RPMI7951 (cell line): ENCODE results near the gene SLC35D2. TPM values are rescaled to one million over a fixed set of nuclear protein-coding genes. Genes with fewer than 3 reads are reported as not detected.
"Not testable (repeated sequence)": the region's sequence is repeated elsewhere in the genome, so short reads cannot be mapped to it uniquely, and the experiment has no call there.

Experiments
- DNase-seq: peaks from one replicate; pipeline ENCODE4 v3.0.0-alpha.2; 2012; ENCODE audit warnings: low read depth
- total RNA-seq: library from RNA; depleted of rRNA; stranded (reverse); fragments of >200 nt; shearing (Covaris generic); gene quantifications from 2 replicates; pipeline ENCODE4 v1.2.3, GENCODE V29; 2014

The SLC35D2 gene
- total RNA-seq, 1 experiment from 2014 or later, result 21.3 TPM

DNA sequence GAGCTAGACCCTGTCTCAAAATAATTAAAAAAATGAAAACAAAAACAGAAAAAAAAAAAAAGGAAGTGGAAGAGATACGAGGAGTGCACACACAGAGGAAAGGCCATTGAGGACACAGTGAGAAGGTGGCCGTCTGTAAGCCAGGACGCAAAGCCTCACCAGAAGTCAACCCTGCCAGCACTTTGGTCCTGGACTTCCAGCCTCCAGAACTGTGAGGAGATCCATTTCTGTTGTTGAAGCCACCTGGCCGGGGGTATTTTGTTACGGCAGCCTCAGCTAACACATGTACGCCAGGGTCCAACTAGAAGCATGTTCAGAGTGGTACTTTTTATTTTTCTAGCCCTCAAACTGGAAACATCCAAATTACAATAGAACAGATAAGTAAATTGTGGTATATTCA is 21.8 kb downstream of the SLC35D2 start:
- no peak for DNase-seq

DNA sequence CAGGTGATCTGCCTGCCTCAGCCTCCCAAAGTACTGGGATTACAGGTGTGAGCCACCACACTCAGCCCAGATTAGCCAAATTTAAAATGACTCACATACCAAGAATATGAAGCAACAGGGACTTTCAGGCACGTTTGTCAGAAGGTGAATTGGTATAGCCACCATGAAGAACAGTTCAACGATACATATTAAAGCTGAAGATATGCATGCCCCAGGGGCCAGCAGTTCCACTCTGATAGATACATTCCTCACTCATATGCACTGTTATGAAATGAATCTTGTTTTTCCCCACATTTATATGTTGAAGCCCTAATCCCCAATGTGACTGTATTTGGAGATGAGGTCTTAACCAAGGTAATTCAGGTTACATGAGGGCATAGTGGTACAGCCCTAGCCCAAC is 22.5 kb downstream of the SLC35D2 start:
- no peak for DNase-seq

DNA sequence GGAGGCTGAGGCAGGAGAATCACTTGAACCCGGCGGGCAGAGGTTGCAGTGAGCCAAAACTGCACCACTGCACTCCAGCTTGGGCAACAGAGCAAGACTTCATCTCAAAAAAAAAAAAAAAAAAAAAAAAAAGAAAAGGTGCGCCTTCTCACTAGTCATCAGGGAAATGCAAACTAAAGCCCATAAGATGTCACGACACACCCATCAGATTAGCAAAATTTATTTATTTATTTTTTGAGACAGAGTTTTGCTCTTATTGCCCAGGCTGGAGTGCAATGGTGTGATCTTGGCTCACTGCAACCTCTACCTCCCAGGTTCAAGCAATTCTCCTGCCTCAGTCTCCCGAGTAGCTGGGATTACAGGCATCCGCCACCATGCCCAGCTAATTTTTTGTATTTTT is 23.0 kb downstream of the SLC35D2 start:
- not testable (repeated sequence) for DNase-seq

DNA sequence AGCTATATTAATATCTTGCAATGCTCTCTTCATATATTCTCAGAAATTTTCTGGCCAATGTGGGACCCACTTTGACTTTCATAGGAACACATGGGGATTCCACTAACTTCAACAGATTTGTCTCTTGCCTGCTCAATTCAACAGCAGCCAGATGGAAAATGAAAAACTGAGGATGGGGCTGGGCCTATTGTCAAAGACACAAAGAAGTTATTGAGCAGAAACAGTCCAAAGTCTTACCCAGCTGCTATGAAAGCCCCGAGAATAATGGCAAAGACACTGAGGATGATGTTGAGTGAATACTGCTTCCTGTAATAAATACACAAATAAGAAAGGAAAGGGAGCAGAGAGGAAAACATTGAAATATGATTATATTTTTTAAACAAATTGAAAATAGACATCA is 32.6 kb downstream of the SLC35D2 start:
- DNase-seq, result no peak

DNA sequence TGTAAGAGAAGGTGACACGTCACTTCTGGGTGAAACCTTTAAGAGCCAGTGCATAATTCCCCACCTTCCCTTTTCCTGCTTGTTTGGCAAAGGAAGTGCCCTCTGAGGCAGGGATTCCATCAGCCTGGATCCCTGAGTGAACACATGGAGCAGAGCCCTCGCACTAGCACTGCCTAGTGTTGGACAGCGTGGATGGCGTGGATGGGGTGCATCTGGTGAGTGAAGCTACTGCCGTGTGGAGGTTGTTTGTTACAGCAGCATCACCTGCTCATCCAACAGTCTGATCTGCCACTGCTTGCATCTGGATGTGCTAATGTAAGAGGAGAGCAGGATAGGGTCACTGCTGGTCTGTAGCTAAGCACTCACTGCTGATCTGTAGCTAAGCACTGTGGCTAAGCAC is 35.2 kb downstream of the SLC35D2 start:
- DNase-seq, result no peak

DNA sequence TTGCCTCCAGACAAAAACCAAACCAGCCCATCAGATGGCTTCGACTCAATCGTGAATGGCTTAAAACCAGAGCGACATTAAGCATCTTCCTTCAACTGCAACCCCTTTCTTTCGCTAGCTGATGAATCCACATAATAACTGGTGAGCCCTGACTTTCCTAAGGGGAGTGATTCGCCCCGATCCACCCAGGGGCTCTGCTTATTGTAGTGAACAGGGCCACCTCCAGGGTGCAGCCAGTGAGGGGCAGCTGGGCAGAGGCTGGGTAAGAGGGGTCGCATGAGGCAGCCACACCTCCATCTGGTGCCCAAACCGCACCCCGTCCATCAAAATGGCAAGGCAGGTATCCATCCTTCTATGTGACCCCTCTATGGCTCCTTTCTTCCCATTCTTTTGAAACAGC is 38.0 kb downstream of the SLC35D2 start:
- DNase-seq, result no peak

DNA sequence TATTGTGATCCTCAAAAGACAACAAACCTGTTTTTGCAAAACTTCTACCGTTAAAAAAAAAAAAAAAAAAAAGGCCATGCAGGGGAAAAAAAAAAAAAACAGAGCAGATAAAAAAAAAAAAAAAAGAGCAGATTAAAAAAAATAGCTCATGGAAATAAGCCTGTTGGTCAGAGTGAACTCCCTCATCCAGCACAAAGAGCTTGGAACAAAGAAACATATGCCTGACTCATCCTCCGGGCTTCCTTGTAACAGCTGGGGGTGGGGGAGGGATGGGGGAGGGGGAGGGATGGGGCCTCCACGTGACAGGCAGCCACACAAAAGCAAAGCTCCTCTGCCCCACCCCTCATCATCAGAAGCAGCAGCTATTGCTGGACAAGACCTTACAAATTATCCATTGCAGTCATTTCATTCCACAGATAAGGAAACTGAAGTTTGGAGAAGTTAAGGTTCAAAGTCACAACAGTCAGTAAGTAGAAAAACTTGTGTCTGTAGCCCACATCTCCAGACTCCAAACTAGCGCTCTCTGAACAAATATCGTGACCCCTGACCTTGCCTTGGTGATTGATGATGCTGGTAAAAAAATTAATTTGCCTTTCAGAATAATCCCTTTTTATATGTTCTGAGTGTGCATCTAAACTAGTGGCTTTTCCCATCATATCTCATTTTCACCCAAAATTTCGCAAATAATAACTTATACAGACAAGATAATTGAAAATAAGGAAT is 38.9 kb downstream of the SLC35D2 start:
- peak; percentile 94 for DNase-seq

DNA sequence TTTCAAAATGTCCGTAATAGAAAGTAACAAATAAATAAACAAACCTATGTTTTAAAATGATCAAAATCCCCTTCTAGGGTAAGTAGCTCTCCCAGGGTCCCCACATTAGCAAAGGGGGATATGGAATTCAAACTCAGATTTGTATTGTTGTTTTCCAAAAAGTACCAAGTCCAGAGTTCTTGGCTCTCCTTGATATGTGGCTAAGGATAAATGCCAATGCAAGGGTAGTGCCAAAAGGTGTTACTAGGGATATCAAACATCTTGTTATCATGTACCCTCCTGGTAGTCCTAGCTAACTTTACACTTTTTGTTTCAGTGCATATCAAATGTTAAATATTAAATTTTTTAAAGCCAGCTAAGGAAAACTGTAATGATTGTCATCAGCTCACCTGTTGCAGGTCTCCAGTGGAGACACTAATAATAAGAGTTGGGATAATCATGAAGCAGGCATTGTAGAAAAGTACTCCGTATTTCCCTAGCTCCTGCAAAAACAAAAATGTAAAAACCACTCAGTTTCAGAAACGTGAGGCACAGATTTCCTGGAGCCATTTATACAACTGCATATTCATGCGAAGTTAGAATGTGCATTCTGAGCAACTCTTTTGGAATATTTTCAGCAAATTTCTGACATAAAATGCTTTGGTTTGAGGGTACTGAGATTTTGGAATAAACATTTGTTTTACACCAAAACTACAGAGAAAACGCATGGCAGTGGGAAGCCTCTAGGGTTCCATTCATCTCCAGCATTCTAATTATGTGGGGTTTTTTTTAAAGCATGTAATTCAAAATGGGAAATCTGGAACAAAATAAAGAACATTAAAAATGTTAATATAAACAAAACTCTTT is 39.8 kb downstream of the SLC35D2 start:
- DNase-seq, result no peak

DNA sequence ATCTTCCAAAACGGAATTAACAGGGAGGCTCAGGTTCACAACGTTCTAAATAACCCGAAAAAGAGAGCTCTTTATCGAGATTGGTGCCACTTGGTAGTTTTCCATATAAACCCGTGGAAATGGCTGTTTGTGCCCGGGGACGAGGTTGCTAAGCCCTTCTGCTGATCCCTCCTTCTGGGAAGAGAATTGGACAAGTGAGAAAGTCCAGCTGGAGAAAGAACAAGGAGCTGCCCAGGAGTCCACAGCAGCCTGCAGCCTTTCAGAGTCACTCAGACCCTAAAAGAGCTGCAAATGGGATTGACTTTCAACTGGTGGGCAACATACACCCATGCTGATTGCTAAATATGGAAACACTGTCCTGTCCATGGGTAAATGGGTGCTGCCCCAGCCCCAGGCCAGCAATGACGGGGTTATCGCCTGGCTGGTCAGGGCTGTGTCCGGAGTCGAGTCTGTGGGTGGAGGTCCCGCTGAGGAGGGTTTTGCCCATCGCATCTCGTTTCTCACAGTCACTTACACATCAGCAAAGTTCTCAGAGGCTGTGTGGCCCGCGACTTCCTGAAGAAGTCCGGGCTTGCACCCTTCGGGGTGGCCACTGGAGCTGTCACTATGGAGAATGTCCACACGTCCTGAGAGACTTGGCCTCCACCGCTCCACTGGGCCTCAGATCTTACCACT is 40.8 kb downstream of the SLC35D2 start:
- no peak for DNase-seq

DNA sequence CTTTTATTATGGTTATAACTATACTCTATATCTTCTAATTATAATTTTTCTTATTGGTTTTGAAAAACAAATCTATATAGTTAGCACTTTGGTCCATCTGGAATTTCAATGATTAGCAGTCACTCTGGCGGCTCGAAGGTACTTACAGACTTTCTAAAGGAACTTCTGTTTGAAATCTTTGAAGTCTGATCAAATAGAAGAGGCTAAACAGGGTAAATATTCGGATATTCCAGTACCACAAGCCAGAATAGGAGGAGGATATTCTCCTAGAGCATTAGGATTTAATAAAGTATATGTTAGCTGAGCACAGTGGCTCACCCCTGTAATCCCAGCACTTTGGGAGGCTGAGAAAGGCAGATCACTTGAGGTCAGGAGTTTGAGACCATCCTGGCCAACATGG is 42.8 kb downstream of the SLC35D2 start:
- no peak for DNase-seq

DNA sequence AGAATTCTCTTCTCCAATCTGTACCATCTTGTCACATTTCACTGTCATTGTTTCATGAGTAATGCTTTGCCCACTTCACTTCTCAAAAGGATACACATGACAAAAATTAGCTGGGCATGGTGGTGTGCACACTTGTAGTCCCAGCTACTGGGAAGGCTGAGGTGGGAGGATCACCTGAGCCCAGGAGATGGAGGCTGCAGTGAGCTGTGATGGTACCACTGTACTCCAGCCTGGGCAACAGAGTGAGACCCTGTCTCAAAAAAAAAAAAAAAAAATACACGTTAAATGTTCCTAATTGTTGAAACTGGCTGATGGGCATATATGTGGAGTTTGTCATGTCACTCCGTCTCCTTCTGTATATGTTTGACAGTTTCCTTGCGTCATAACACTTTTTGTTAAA is 45.2 kb downstream of the SLC35D2 start:
- DNase-seq, result no peak

DNA sequence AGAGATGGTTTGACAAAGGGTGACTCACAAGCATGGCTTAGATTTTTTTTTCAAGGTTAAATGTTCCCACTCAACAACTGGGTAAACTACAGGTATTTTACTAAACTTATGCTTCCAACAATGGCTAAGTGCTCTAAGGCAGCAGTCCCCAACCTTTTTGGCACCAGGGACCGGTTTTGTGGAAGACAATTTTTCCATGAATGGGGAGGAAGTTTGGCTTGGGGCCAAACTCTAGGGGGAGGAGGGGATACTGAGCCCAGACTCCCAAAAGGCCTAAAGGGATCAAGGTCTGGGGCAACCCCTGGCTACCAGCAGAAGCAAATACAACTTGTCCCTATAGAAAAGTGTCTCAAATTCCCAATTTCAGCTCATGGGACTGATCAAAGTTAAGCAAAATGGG is 49.6 kb downstream of the SLC35D2 start:
- DNase-seq, result no peak

DNA sequence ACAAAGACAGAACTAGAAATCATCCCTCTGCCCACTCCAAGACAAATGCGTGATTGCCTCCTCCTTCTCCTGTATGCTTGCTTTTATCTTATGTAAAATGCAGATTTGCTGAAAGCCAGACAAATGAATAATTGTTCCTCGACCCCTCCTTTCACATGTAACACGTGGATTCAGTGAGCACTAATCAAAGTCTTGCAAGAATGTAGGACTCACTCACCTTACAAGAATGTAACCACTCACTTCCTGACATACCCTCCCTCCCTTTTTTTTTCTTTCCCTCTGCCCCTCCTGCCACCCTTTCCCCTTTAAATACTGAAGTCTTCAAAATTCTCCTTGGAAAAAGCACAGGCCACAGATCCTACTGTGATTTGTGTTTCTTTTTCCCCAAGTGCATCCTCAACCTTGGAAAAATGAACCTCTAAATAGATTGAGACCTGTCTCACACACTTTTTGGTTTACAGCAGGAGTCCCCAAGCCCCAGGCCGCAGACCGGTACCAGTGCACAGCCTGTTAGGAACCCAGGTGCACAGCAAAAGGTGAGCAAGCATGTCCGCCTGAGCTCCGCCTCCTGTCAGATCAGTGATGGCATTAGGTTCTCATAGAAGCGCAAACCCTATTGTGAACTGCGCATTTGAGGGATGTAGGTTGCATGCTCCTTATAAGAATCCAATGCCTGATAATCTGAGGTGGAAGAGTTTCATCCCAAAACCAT is 52.1 kb downstream of the SLC35D2 start:
- peak; percentile 36 for DNase-seq

DNA sequence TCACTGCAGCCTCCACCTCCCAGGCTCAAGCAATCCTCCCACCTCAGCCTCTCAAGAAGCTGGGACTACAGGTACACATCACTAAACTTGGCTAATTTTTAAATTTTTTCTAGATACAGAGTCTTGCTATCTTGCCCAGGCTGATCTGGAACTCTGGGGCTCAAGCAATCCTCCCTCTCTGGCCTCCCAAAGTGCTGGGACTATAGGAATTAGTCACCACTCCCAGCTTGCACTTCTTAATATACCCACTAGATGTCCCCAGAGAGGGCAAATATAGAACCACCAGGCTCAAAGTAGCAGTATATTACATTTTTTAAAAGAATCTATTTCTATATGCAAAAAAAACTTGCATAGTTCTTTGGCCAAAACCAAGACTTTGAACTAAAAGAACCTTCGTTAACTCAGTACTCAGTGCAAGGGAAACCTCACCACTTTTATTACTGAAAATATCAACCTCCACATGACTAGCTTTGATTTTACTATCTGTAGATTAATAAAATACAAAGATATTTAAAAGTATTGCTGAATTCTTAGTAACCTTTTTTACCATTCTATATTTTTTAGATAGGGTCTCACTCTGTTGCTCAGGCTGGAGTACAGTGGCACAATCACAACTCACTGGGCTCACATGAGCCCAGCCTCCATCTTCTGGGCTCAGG is 55.7 kb downstream of the SLC35D2 start:
- peak; percentile 60 for DNase-seq

DNA sequence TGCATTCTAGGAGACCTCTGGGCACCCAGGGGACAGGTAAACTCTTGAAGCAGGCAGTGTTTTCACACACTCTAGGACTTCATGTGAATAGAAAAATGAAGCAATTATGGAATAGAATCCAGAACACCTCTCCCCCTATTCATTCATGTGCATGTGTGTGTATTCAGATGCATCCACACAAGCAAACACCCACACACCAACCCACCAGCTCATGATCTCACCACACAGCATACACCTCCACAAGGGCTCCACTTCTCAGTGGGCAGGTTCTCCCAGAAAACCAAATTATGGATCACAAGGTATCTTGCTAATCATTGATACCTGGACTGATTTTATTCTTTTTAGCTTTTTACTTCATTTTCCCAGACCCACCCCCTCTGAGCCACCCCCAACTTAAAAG is 60.3 kb downstream of the SLC35D2 start:
- no peak for DNase-seq

DNA sequence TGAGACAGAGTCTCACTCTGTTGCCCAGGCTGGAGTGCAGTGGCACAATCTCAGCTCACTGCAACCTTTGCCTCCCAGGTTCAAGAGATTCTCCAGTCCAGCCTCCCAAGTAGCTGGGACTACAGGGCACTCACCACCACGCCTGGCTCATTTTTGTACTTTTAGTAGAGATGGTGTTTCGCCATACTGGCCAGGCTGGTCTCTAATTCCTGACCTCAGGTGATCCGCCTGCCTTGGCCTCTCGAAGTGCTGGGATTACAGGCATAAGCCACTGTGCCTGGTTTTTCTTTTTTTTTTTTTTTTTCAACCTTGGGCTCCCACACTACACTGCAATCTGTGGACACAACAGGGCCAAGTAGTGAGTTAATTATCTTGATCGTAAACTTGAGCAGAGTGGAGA is 60.8 kb downstream of the SLC35D2 start:
- not testable (repeated sequence) for DNase-seq

DNA sequence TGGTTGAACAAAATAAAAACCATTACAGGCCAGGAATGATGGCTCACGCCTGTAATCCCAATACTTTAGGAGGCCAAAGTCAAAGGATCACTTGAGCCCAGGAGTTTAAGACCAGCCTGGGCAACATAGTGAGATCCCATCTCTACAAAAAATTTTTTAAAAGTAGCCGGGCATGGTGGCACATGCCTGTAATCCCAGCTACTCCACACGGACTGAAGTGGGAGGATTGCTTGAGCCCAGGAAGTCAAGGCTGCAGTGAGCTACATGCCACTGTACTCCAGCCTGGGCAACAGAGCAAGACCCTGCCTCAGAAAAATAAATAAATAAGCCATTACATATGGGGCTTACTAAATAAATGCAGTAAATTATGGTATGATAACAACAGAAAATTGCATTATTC is 61.3 kb downstream of the SLC35D2 start:
- DNase-seq, result not testable (repeated sequence)

DNA sequence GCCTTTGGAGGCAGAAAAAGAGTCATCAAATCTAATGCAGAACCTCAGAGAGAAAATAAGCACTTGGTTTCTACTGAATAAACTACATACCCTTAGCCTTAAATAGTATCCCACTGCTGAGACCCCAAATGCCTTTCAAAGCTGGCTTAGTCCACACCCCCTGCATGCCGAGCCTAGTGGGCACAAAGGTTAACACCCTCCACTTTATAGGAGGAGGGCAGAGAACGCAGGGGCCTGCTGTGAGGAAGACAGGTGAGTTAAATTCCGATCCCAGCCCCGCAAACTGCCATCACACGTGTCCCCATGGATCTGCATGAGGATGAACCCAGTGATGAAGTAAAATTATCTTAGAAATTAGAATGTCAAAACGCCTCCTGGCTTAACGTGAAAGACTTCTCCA is 62.0 kb downstream of the SLC35D2 start:
- DNase-seq, result no peak

DNA sequence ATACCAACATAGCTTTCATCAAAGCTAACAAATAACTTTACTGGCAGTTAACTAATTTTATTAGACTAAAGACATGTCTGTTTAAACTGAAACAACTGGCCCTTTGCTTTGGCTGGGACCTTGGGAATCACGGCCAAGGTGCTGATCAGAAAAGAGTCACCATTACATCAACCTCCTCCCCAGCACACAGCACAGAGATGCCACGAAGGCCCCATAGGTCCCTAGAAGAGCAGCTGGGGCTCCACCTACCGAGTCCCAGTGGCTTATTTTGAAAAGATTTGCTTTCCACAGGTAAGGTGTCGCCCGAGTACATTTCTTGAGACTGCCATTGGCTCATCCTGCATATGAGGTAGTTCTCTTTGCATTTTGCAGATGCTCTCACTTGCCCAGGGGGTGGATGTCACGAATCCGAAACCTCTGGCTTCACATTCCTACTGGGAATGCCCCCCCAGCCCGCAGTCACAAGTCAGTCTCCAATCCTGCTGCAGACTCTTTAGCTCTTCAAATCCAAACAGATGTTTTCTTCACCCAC is 62.7 kb downstream of the SLC35D2 start:
- no peak for DNase-seq

DNA sequence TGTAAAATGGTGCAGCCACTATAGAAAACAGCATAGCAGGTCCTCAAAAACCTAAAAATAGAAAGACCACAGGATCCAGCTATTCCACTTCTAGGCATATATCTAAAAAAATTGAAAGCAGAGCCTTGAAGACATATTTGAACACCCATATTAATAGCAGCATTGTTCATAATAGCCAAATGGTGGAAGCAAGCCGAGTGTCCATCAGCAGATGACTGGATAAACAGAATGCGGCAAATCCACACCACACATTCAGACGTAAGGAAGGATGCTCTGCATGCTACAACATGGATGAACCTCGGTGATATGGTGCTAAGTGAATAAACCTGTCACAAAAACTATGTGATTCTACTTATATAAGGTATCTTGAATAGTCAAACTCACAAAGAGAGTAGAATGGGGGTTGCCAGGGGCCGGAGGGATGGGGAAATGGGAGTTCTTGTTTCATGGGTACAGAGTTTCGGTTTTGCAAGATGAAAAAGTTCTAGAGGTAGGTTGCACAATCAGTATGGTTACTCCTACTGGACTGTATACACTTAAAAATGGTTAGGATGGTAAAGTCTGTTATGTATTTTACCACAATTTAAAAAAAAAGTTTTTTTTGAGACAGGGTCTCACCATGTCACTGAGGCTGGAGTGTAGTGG is 64.5 kb downstream of the SLC35D2 start:
- DNase-seq, result no peak
